ENCODE measurements around the gene RCOR3.

The RCOR3 gene

DNA sequence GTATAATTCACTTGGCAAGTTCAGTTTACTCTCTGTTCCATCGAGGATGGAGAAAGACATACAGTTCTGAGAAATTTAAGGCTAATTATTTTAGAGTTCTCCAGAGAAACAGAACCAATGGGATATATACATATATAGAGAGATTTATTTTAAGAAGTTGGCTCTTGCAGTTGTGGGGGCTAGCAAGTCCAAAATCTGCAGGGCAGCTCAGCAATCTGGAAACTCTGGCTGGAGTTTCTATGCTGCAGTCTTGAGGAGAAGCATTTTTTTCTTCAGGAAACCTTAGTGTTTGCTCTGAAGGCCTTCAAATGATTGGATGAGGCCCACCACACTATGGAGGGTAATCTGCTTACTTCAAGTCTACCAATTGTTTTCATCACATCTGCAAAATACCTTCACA lies 102.0 kb downstream of the RCOR3 start:
- no peak overlapping the region for H3K4me3 ChIP-seq (ENCODE audit: low read depth, low read length)
- DNase-seq (ENCODE audit: low read depth) = no peak
- TF ChIP-seq, protein P1, sequence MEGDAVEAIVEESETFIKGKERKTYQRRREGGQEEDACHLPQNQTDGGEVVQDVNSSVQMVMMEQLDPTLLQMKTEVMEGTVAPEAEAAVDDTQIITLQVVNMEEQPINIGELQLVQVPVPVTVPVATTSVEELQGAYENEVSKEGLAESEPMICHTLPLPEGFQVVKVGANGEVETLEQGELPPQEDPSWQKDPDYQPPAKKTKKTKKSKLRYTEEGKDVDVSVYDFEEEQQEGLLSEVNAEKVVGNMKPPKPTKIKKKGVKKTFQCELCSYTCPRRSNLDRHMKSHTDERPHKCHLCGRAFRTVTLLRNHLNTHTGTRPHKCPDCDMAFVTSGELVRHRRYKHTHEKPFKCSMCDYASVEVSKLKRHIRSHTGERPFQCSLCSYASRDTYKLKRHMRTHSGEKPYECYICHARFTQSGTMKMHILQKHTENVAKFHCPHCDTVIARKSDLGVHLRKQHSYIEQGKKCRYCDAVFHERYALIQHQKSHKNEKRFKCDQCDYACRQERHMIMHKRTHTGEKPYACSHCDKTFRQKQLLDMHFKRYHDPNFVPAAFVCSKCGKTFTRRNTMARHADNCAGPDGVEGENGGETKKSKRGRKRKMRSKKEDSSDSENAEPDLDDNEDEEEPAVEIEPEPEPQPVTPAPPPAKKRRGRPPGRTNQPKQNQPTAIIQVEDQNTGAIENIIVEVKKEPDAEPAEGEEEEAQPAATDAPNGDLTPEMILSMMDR (IDR thresholded peaks at IDR 0.05; ENCODE audit: insufficient read depth, low read depth, low read length, missing control alignments) = no peak
